WTC11 (cell line): ENCODE results near the gene CLEC16A.
"Not testable (repeated sequence)": the region's sequence is repeated elsewhere in the genome, so short reads cannot be mapped to it uniquely, and the experiment has no call there.

Experiments used
- ATF2 ChIP-seq: sonication (generic); formaldehyde crosslinking; IDR thresholded peaks from 2 replicates; pipeline ENCODE4 v1.8.1; 2022; ENCODE audit warnings: low read depth, missing genetic modification reagents, borderline replicate concordance
- ATF3 ChIP-seq: sonication (generic); formaldehyde crosslinking; conservative IDR thresholded peaks from 2 replicates; pipeline ENCODE4 v1.8.1; 2022; ENCODE audit warnings: mild to moderate bottlenecking, missing genetic modification reagents
- CTCF ChIP-seq: fragments of 200-600 bp; IDR thresholded peaks from 2 replicates; pipeline ENCODE4 v1.8.0; 2022; ENCODE audit warnings: antibody characterized with exemption
- FOXJ3 ChIP-seq: sonication (generic); formaldehyde crosslinking; IDR thresholded peaks from 2 replicates; pipeline ENCODE4 v1.9.0; 2021; ENCODE audit warnings: missing genetic modification reagents, mild to moderate bottlenecking, borderline replicate concordance
- HMGXB4 ChIP-seq: sonication (generic); formaldehyde crosslinking; IDR thresholded peaks from 2 replicates; pipeline ENCODE4 v1.8.1; 2023; ENCODE audit warnings: mild to moderate bottlenecking, moderate library complexity, missing genetic modification reagents
- JUN ChIP-seq: sonication (generic); formaldehyde crosslinking; IDR thresholded peaks from 2 replicates; pipeline ENCODE4 v1.8.0; 2023; ENCODE audit warnings: mild to moderate bottlenecking, missing genetic modification reagents
- NFATC4 ChIP-seq: fragments of 250-450 bp; sonication (Bioruptor Pico); IDR thresholded peaks from 2 replicates; pipeline ENCODE4 v1.9.0; 2021; ENCODE audit warnings: mild to moderate bottlenecking
- NR2C2 ChIP-seq: sonication (generic); formaldehyde crosslinking; IDR thresholded peaks from 2 replicates; pipeline ENCODE4 v1.8.0; 2022; ENCODE audit warnings: mild to moderate bottlenecking, missing genetic modification reagents
- PREB ChIP-seq: sonication (generic); formaldehyde crosslinking; IDR thresholded peaks from 2 replicates; pipeline ENCODE4 v1.8.1; 2022; ENCODE audit warnings: mild to moderate bottlenecking, missing genetic modification reagents, moderate library complexity, borderline replicate concordance
- RELA ChIP-seq: sonication (generic); formaldehyde crosslinking; IDR thresholded peaks from 2 replicates; pipeline ENCODE4 v1.8.1; 2022; ENCODE audit warnings: missing genetic modification reagents, mild to moderate bottlenecking, borderline replicate concordance
- TEAD1 ChIP-seq: sonication (generic); formaldehyde crosslinking; IDR thresholded peaks from 2 replicates; pipeline ENCODE4 v1.8.0; 2022; ENCODE audit warnings: mild to moderate bottlenecking, missing genetic modification reagents
- USF2 ChIP-seq: sonication (generic); formaldehyde crosslinking; IDR thresholded peaks from 2 replicates; pipeline ENCODE4 v1.8.1; 2023; ENCODE audit warnings: mild to moderate bottlenecking, missing genetic modification reagents, moderate library complexity

- not testable (repeated sequence) for TF ChIP-seq CTCF; NR2C2 (CRISPR knock-in tag); FOXJ3 (CRISPR knock-in tag); ATF2 (CRISPR knock-in tag); NFATC4 (CRISPR knock-in tag); HMGXB4 (CRISPR knock-in tag); ATF3 (CRISPR knock-in tag); USF2; RELA; TEAD1 (CRISPR knock-in tag); PREB; JUN
Measured at GRCh38 chr16:10929097-10929496, 15.3 kb upstream of the CLEC16A start.
